ENCODE measurements around the gene AGBL1.

The AGBL1 gene

GRCh38 chr15:86237111-86237500, 157.4 kb downstream of the AGBL1 start:
- no peak for DNase-seq

GRCh38 chr15:86247249-86247955, 167.7 kb downstream of the AGBL1 start:
- DNase-seq = no peak

- no peak for DNase-seq
Observed at GRCh38 chr15:86255247-86255646, 175.6 kb downstream of the AGBL1 start.

GRCh38 chr15:86256628-86257027, 177.0 kb downstream of the AGBL1 start:
- no peak for DNase-seq

- DNase-seq = no peak
Observed at GRCh38 chr15:86259589-86259988, 179.9 kb downstream of the AGBL1 start.

GRCh38 chr15:86263230-86263629, 183.6 kb downstream of the AGBL1 start:
- no peak for DNase-seq

- DNase-seq = no peak
Observed at GRCh38 chr15:86266896-86267484, 187.3 kb downstream of the AGBL1 start.

GRCh38 chr15:86267892-86268291, 188.2 kb downstream of the AGBL1 start:
- DNase-seq = no peak

GRCh38 chr15:86268558-86268957, 188.9 kb downstream of the AGBL1 start:
- no peak for DNase-seq

- DNase-seq = no peak
Observed at GRCh38 chr15:86273309-86273708, 193.6 kb downstream of the AGBL1 start.

- DNase-seq = no peak
Observed at GRCh38 chr15:86275361-86275760, 195.7 kb downstream of the AGBL1 start.

- DNase-seq = no peak
Observed at GRCh38 chr15:86278586-86278985, 198.9 kb downstream of the AGBL1 start.

GRCh38 chr15:86284635-86285034, 205.0 kb downstream of the AGBL1 start:
- no peak for DNase-seq

- no peak for DNase-seq
Observed at GRCh38 chr15:86295511-86295910, 215.8 kb downstream of the AGBL1 start.

- DNase-seq = no peak
Observed at GRCh38 chr15:86296769-86297168, 217.1 kb downstream of the AGBL1 start.

GRCh38 chr15:86300390-86301125, 220.9 kb downstream of the AGBL1 start:
- DNase-seq = no peak

GRCh38 chr15:86311568-86312280, 232.1 kb downstream of the AGBL1 start:
- DNase-seq = no peak

GRCh38 chr15:86312486-86312885, 232.8 kb downstream of the AGBL1 start:
- no peak for DNase-seq

- DNase-seq = no peak
Observed at GRCh38 chr15:86316216-86316615, 236.5 kb downstream of the AGBL1 start.

- no peak for DNase-seq
Observed at GRCh38 chr15:86316726-86317383, 237.2 kb downstream of the AGBL1 start.

GRCh38 chr15:86317384-86317740, 237.7 kb downstream of the AGBL1 start:
- DNase-seq = no peak

- DNase-seq = no peak
Observed at GRCh38 chr15:86322629-86323028, 243.0 kb downstream of the AGBL1 start.
